NCI-H2227 treated with DMSO at 0.1 percent for 48 hours (cell line): ENCODE measurements around the gene FBXL13.
"Not testable (repeated sequence)": the region's sequence is repeated elsewhere in the genome, so short reads cannot be mapped to it uniquely, and the experiment has no call there.

Source experiments
- DNase-seq: peaks from one replicate; lab custom pipeline; 2025; lab: John Stamatoyannopoulos, UW

The FBXL13 gene

DNA sequence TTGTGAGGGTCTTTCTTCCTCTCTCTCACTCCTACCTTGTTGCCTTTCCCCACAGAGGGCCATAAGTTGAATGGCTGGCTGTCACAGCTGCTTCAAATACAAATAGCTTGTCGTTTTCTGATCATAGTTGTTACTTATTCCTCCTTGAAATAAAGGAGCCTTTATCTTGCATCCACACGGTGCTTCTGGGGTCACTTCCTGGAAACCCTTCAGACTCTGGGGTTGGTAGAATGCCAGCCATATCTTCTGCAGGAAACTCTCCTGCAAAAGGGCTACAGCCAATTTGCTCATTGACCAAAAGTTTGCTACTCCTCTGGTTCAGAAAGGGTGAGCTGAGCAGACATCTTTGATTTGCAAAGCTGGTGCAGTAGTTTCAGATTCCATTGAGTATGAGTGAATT lies 255.4 kb downstream of the FBXL13 start:
- no peak for DNase-seq

DNA sequence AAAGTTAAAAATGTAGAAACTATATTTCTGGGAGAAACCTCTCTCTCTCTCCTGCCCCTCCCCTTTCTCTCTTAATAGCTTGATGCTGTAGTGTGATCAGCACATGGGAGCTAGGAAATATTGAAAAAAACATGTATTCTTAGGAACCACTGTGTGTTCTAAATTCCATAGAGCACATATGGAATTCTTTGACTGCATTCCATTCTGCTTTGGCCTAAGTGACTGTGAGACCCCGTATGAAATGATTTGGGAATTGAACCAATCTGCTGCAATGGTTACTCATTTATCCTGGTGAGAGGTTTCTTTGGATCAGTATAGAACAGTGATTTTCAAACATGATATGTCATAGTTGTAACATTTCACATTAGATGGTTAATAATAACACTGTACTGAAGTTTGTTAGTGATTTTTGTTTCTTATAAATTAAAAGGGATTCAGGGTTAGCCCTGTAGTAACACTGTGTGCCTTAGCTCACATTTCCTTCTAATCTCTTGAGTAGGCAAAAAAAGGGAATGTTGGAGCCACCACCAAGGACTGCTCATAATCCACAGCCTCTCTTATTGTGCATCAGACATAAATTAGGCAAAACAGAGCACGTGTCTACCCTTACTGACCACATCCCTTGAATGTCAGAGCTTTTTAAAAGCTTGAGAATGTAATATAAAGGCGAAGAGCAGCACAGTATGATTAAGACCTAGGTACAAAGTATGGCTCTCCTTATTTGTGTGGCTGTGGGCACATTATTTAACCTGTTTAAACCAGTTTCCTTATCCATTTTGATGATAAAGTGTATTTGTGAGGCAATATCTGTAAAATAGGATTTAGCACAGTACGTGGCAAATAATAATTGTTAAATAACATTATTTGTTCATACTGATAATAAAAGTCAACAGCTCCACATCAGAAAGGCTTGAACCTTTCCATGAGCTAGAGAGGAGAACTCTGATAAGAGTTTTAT lies 256.7 kb downstream of the FBXL13 start:
- no peak for DNase-seq

DNA sequence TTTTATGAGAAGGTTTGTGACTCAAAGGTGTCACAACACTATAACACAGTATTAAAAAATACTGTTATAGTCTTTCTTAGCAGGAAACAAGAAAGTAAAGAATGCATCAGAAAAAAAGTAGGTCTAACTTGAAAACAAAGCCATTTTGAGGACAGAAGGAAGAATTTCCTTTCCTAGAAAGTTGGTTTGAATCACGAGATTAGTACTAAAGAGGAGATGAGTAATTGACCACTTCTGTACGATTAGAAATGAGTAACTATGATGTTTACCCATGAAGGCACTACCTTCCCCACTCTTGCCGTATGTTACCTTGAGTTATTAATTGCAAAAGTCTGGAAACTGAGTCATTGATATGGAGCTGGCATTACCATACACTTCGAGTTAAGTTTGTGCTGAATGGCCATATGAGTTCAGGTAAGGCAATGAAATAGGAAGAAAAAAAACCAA lies 260.5 kb downstream of the FBXL13 start:
- no peak for DNase-seq

DNA sequence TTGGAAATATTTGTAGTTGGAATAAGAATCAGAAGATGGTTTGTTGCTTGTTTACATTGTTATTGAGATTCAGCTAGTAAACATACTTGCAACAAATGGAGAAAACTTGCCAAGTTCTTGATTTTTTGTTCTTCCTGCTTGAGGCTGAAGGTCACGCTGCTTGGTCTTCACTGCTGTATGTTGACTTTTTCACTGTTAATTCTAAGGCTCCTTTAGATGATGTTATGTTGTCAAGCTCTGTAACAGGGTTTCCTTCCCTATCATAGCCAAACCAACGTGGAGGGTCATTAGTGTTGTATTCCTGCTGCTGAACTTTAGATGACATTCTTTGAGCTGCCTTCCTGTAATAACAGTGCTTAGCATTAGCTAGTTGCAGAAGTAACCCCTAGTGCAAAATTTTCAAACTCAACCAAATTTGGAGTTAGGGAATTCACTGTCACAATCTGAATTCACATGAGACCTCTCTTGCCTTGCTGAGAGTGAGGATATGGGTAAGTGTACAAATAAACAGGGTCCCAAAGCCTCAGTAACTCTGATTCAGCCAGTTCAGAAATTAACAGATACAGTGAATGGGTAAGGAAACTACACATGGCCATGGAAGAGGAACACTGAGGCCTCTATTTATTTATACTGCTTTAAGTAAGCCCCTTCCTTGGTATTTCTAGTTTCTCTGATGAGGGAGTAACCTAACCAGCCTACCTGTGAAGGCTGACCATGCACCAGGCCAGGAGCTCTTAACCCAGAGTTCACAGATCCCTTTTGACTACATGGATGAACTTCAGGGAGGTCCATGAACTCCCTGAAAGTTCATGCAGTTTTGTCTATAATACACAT lies 261.2 kb downstream of the FBXL13 start:
- DNase-seq = no peak

DNA sequence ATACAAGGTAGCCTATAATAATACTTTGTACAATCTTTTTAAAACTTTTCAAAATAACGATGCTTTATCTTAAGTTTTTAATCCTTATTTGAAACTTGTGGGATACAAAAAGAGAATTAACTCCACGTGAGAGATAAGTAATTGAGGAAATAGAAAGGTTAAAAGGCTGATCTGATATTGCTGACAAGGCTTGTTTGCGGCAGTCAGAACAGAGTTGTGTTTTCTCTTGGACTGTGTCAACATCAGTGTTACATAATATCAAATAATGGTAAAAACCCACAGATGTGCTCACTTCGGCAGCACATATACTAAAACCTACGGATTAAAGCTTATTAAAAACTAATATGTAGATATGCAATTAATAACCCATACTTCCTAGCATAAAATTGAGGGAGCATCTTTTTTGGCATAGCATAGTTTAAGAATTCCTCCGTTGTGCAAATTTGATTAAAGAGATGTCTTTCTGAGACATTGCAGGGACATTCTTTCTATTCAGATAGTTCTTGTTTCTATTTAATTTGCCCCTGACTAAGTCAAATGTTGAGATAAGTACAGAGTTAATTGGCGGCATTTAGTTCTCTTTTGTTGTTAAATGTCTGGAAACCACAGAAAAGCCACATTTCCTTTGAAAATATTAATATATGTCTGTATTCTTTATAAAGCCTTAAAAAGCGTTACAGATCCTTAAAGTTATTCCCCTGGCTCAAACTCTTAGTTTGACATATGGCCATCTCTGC lies 262.5 kb downstream of the FBXL13 start:
- DNase-seq = no peak

DNA sequence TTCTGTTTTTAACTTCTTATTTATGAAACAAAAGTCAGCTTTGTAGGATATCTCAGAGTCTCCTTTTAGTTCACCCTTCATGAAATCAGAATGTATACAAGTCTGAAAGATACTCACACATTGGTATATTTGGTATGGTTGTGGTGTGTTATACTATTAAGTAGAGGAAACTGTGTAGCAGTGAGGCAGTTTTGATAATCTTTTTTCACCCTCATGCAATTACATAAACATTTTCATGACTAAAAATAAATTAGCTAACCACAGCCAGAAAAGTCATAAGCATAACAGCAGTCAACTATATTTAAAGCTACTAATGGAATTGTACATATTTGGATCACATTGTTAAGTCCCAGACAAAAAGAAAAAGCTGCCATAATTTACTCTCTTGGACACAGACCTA lies 263.7 kb downstream of the FBXL13 start:
- DNase-seq = no peak

DNA sequence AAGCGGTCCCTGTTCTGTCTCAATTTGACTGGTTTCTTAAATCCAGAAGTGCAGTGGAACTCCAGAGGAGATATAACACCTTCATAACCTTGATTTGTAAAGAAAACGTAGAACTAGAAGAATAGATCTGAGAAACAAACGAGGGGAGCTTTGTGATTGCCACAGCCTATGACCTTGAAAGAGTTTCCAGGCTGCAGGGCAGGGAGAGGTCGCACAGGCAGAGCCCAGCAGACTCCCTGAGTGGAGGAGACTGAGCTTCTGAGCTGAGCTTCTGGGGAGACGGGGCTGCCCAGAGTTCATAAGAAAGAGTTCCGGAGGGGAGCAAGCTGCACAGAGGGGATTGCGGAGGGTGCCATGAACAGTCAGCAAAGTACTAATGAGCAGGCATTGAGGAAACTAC lies 268.0 kb downstream of the FBXL13 start:
- no peak for DNase-seq

DNA sequence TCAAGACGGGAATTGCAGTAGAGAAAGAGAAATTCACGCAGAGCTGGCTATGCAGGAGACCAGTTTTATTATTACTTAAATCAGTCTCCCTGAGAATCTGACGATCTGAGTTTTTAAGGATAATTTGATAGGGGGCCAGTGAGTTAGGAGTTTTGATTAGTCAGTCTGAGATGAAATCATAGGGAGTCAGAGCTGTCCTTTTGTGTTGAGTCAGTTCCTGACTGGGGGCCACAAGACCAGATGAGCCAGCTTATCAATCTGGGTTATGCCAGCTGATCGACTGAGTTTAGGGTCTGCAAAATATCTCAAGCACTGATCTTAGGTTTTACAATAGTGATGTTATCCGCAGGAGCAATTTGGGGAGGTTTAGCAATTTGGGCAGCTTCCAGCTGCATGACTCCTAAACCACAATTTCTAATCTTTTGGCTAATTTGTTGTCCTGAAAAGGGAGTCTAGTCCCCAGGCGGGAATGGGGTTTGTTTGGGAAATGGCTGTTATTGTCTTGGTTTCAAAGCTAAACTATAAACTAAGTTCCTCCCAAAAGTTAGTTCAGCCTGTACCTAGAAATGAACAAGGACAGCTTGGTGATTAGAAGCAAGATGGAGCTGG lies 278.5 kb downstream of the FBXL13 start:
- not testable (repeated sequence) for DNase-seq

DNA sequence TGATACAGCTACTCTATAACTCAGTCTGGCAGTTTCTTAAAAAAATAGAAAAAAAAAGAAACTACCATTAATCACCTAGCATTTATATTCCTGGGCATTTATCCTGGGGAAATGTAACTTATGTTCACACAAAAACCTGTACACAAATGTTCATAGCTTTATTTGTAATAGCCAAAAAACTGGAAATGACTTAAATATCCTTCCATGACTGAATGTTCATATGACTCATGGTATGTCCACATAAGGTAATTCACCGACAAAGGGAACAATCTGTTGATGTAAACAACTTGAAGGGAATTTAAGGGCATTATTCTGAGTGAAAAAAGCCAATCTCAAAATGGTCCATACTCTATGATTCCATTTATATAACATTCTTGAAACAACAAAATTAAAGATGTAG lies 280.0 kb downstream of the FBXL13 start:
- DNase-seq = not testable (repeated sequence)

DNA sequence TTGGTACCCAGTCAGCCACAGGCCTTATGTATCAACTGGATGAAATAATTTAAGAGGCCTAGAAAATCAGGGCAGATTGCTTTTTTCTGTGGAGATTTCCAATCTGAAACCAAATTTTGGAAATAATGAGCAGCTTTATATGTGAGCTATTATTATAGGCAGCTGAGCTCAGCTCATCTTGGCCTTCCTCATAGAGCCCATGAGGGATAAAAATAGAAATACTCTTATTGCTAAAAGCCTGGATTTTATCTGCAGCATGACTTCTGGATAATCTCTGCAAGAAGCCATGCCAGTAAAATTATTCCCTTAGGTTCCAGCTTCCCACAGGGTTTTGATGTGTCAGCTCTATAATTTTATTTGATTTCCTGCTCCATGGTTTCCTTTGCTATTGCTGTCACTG lies 282.8 kb downstream of the FBXL13 start:
- peak; percentile 68 for DNase-seq

DNA sequence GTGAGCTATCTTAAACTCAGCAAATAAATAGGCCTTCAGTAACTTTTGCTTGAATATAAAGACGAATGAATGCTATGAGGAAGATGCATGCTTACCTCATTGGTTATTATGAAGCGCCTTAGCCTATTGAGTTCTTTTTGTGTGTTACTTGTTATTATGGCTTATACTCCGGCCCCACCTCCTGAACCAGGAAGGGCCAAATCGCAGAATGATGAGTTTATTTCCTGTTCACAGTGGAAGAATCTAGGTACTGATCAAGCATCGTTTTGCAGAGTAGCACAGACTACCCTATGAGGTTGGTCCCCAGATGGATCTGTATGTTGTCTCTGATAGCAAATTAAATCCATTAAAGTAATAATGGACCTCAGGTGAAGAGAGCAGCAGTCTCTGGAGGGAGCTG lies 283.2 kb downstream of the FBXL13 start:
- peak; percentile 37 for DNase-seq

DNA sequence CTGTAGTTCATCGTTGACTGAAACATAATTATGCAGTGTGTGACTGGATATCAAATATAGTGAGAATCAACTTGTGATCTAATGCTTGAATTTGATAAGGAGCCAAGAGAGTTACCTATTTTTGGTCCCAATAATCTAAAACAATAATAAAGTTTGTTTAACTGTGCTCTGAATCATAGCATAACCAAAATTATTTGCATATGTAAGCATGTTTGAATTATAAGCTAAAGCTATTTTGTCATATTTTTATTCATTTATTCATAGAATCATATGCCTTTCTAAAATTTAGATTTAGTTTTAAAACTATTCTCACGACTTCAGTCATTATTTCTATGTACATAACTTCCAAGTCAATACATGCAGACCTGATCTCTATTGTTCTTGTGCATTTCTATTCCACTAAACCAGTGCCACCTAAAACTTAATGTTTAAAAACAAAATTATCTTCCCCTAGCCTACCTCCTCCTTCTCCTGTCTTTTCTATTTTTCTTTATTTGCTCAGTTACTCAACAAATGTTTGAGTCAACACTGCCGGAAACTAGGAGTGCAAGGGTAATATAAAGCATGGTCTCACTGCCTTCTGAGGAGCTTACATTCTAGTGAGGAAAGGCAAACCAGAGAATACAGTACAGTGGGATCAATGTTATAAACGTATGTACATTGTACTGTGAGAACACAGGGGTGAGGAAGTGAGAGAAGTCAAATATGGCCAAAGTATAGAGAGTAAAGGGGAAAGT lies 284.1 kb downstream of the FBXL13 start:
- DNase-seq = not testable (repeated sequence)

DNA sequence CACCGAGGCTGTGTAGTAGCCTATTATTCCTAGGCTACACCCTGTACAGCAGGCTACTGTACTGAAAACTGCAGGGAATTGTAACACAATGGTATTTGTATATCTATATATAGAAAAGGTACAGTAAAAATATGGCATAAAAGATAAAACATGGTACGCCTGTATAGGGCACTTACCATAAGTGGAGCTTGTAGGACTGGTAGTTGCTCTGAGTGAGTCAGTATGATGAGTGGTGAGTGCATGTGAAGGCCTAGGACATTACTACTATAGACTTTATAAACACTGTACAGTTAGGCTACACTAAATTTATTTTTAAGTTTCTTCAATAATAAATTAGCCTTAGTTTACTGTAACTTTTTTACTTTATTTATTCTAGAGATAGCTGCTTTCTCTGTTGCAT lies 285.8 kb downstream of the FBXL13 start:
- DNase-seq = not testable (repeated sequence)

DNA sequence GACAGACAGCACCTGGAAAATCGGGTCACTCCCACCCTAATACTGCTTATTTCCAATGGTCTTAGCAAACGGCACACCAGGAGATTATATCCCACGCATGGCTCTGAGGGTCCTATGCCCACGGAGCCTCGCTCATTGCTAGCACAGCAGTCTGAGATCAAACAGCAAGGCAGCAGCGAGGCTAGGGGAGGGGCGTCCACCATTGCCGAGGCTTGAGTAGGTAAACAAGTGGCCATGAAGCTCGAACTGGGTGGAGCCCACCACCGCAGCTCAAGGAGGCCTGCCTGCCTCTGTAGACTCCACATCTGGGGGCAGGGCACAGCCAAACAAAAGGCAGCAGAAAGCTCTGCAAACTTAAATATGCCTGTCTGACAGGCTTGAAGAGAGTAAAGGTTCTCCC lies 293.7 kb downstream of the FBXL13 start:
- DNase-seq = not testable (repeated sequence)

DNA sequence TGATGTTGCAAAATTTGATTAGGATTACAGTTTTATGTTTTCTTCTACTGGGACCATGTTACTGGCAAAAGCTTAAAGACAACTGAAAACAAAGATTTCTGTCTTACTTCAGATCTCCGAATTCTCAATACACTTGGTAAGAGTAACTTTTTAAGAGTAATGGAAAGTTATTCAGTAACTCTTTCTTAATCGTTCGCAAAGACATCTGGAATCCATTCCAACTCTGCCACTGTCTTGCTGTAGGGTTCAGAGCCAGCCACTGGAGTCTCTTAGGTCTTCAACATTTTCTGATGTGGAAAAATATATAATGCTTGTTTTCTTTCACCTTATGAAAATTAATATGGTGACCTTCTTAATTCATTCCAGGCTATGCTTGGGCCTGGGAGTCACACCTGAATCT lies 295.9 kb downstream of the FBXL13 start:
- DNase-seq = not testable (repeated sequence)

DNA sequence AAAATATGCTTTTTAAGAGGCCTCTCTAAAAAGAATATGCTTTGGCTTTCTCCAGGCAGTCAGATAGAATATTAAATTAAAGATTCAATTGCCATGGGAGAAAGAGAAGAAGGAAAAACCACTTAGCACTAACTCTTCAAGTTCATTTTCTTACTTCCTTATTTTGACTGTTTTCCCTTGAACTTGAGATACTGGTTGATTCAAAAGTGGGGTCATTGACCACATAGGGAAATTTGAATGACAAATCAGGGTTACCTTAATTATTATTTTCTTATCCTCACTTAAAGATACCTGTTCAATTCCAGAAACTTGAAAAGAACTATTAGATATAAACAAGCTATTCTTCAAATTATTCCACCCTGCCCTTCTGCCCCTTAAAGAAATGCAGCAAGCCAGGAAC lies 298.4 kb downstream of the FBXL13 start:
- DNase-seq = not testable (repeated sequence)

DNA sequence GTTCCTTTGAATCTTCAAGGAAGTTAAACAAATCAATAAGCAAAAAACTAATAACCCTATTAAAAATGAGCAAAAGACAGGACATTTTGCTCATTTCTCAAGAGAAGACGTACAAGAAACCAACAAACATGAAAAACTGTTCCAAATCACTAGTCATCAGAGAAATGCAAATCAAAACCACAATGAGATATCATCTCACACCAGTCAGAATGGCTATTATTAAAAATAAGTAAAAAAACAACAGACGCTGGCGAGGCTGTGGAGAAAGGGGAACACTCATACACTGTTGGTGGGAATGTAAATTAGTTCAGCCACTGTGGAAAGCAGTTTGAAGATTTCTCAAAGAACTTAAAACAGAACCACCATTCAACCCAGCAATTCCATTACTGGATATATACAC lies 304.1 kb downstream of the FBXL13 start:
- DNase-seq = not testable (repeated sequence)

DNA sequence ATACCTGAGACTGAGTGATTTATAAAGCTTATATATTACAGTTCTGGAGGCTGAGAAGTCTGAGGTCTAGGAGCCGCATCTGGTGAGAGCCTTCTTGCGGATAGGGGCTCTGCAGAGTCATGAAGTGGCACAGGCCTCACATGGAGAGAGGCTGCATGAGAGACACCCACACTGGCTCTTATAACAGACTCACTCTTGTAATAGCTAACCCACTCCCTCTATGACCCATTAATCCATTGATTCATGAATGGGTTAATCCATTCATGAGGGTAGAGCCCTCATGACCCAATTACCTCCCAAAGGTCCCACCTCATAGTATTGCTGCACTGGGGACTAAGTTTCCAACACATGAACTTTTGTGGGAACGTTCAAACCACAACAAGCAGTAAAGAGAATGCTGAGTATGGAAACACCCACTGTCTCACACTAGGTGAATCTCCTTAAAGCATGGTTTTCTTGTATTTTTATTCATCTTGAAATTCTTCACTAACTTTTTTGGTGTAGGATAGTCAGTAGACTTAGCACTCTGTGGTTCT lies 304.9 kb downstream of the FBXL13 start:
- not testable (repeated sequence) for DNase-seq

DNA sequence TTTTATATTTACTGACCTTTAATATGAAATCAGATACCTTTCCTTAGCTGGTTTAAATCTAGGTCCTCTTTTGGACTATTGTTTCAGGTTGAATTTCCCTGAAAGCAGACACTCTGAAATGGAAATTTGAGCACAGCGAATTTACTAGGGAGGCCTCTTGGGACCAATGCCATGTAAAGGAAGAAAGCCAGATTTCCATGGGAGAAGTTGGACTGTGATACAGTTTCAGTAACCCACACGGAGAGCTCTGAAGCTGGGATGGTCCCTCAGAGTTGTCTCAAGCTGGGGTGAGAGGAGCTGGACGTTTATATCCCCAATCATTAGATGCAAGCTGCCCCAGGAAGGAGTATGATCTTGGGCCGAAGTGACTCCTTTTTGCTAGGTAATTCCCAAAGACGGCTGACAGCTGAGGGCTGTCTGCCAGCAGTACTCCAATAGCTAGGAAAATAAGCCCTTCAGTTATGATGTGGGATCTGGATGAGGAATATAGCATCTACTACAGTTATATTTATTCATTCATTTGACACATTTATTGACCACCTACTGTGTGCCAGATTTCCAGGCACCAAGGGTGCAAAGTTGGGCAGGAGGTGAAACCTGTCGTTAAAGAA lies 311.2 kb downstream of the FBXL13 start:
- not testable (repeated sequence) for DNase-seq
